ENCODE results near the gene DTD1.
A peak's percentile ranks its signal among the peaks of the same experiment; 100 is the strongest.

DTD1 gene

DNA sequence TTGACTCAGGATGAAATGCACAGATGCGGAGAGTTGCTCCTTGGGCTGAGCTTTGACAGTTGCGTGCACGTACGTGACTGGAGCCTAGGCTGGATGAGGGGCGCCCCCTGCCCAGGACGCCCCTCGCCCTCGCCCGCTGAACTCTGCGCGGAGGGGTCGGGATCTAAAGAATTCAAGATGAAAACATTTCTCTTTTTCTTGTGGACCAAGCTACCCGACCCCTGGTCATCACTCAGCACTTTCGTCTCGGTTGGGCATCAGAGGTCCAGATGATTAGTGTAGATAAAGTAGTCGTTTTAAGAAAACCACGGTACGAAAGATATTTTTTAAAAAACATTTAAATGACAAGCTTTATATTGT lies 700 bp downstream of the DTD1 start:
- ChIA-PET CTCF (interaction anchor here (0.6 to 1.8 kb wide), 9 partner anchors 12 to 1437 kb away, joined by 3 to 6 read pairs (median 3); no protein-coding TSS in a partner anchor), POLR2A (no interaction called here)
- H3K9me3 ChIP-seq (ENCODE audit: control insufficient read depth, insufficient read depth, low read depth, low read length) = no peaks in the 10 kb centered on the region
- H3K4me1 ChIP-seq (ENCODE audit: control insufficient read depth, insufficient read depth, low read length) = no peaks in the 10 kb centered on the region
- no peak overlapping the region for H3K27ac ChIP-seq (ENCODE audit: extremely low read depth, low read depth, low read length)
- no peaks in the 10 kb centered on the region for H3K36me3 ChIP-seq (ENCODE audit: control insufficient read depth in 2 of 2, insufficient read depth in 1 of 2, low read length in 2 of 2)
- peak overlapping the region; percentile 85 for H3K4me3 ChIP-seq (ENCODE audit: low read depth, low read length)
- TF ChIP-seq ZXDB (tag by site-specific recombination; IDR thresholded peaks at IDR 0.05) = peak; percentile 31
- TF ChIP-seq ZNF548 (tag by site-specific recombination; IDR thresholded peaks at IDR 0.05) = no peak
- TF ChIP-seq ZNF335 (tag by site-specific recombination; conservative IDR thresholded peaks at IDR 0.05) = 0 out of 2 replicates have a peak, but pooled peaks have one; percentile 39
- TF ChIP-seq, protein P1, sequence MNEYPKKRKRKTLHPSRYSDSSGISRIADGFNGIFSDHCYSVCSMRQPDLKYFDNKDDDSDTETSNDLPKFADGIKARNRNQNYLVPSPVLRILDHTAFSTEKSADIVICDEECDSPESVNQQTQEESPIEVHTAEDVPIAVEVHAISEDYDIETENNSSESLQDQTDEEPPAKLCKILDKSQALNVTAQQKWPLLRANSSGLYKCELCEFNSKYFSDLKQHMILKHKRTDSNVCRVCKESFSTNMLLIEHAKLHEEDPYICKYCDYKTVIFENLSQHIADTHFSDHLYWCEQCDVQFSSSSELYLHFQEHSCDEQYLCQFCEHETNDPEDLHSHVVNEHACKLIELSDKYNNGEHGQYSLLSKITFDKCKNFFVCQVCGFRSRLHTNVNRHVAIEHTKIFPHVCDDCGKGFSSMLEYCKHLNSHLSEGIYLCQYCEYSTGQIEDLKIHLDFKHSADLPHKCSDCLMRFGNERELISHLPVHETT (tag by site-specific recombination; IDR thresholded peaks at IDR 0.05) = peak; percentile 20; the same call in 1 of the 2 replicates
- TF ChIP-seq, protein P2, sequence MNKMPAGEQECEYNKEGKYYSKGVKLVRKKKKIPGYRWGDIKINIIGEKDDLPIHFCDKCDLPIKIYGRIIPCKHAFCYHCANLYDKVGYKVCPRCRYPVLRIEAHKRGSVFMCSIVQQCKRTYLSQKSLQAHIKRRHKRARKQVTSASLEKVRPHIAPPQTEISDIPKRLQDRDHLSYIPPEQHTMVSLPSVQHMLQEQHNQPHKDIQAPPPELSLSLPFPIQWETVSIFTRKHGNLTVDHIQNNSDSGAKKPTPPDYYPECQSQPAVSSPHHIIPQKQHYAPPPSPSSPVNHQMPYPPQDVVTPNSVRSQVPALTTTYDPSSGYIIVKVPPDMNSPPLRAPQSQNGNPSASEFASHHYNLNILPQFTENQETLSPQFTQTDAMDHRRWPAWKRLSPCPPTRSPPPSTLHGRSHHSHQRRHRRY (tag by site-specific recombination; IDR thresholded peaks at IDR 0.05) = no peak
- TF ChIP-seq, protein P3, sequence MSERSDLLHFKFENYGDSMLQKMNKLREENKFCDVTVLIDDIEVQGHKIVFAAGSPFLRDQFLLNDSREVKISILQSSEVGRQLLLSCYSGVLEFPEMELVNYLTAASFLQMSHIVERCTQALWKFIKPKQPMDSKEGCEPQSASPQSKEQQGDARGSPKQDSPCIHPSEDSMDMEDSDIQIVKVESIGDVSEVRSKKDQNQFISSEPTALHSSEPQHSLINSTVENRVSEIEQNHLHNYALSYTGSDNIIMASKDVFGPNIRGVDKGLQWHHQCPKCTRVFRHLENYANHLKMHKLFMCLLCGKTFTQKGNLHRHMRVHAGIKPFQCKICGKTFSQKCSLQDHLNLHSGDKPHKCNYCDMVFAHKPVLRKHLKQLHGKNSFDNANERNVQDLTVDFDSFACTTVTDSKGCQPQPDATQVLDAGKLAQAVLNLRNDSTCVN (tag by site-specific recombination; optimal IDR thresholded peaks at IDR 0.05) = peak; percentile 2
- TF ChIP-seq ZNF302 (tag by site-specific recombination; IDR thresholded peaks at IDR 0.05; ENCODE audit: low read depth) = no peak
- TF ChIP-seq, protein P4, sequence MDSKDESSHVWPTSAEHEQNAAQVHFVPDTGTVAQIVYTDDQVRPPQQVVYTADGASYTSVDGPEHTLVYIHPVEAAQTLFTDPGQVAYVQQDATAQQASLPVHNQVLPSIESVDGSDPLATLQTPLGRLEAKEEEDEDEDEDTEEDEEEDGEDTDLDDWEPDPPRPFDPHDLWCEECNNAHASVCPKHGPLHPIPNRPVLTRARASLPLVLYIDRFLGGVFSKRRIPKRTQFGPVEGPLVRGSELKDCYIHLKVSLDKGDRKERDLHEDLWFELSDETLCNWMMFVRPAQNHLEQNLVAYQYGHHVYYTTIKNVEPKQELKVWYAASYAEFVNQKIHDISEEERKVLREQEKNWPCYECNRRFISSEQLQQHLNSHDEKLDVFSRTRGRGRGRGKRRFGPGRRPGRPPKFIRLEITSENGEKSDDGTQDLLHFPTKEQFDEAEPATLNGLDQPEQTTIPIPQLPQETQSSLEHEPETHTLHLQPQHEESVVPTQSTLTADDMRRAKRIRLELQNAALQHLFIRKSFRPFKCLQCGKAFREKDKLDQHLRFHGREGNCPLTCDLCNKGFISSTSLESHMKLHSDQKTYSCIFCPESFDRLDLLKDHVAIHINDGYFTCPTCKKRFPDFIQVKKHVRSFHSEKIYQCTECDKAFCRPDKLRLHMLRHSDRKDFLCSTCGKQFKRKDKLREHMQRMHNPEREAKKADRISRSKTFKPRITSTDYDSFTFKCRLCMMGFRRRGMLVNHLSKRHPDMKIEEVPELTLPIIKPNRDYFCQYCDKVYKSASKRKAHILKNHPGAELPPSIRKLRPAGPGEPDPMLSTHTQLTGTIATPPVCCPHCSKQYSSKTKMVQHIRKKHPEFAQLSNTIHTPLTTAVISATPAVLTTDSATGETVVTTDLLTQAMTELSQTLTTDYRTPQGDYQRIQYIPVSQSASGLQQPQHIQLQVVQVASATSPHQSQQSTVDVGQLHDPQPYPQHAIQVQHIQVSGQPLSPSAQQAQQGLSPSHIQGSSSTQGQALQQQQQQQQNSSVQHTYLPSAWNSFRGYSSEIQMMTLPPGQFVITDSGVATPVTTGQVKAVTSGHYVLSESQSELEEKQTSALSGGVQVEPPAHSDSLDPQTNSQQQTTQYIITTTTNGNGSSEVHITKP (tag by site-specific recombination; IDR thresholded peaks at IDR 0.05) = 0 out of 2 replicates have a peak, but pooled peaks have one; percentile 13
- TF ChIP-seq ZNF10 (tag by site-specific recombination; IDR thresholded peaks at IDR 0.05) = no peak
- TF ChIP-seq ZNF677 (tag by site-specific recombination; IDR thresholded peaks at IDR 0.05) = no peak
- TF ChIP-seq, protein P5, sequence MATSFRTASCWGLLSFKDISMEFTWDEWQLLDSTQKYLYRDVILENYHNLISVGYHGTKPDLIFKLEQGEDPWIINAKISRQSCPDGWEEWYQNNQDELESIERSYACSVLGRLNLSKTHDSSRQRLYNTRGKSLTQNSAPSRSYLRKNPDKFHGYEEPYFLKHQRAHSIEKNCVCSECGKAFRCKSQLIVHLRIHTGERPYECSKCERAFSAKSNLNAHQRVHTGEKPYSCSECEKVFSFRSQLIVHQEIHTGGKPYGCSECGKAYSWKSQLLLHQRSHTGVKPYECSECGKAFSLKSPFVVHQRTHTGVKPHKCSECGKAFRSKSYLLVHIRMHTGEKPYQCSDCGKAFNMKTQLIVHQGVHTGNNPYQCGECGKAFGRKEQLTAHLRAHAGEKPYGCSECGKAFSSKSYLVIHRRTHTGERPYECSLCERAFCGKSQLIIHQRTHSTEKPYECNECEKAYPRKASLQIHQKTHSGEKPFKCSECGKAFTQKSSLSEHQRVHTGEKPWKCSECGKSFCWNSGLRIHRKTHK (tag by site-specific recombination; IDR thresholded peaks at IDR 0.05) = no peak
- TF ChIP-seq, protein P6, sequence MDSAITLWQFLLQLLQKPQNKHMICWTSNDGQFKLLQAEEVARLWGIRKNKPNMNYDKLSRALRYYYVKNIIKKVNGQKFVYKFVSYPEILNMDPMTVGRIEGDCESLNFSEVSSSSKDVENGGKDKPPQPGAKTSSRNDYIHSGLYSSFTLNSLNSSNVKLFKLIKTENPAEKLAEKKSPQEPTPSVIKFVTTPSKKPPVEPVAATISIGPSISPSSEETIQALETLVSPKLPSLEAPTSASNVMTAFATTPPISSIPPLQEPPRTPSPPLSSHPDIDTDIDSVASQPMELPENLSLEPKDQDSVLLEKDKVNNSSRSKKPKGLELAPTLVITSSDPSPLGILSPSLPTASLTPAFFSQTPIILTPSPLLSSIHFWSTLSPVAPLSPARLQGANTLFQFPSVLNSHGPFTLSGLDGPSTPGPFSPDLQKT (IDR thresholded peaks at IDR 0.05; ENCODE audit: borderline replicate concordance, low read depth, low read length) = no peak
- TF ChIP-seq ZNF146 (tag by site-specific recombination; IDR thresholded peaks at IDR 0.05) = no peak
- no peak for TF ChIP-seq ZNF610 (tag by site-specific recombination; IDR thresholded peaks at IDR 0.05; ENCODE audit: borderline replicate concordance)
- TF ChIP-seq ZNF529 (tag by site-specific recombination; IDR thresholded peaks at IDR 0.05; ENCODE audit: insufficient replicate concordance) = no peak
- TF ChIP-seq, protein P7, sequence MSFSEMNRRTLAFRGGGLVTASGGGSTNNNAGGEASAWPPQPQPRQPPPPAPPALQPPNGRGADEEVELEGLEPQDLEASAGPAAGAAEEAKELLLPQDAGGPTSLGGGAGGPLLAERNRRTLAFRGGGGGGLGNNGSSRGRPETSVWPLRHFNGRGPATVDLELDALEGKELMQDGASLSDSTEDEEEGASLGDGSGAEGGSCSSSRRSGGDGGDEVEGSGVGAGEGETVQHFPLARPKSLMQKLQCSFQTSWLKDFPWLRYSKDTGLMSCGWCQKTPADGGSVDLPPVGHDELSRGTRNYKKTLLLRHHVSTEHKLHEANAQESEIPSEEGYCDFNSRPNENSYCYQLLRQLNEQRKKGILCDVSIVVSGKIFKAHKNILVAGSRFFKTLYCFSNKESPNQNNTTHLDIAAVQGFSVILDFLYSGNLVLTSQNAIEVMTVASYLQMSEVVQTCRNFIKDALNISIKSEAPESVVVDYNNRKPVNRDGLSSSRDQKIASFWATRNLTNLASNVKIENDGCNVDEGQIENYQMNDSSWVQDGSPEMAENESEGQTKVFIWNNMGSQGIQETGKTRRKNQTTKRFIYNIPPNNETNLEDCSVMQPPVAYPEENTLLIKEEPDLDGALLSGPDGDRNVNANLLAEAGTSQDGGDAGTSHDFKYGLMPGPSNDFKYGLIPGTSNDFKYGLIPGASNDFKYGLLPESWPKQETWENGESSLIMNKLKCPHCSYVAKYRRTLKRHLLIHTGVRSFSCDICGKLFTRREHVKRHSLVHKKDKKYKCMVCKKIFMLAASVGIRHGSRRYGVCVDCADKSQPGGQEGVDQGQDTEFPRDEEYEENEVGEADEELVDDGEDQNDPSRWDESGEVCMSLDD (tag by site-specific recombination; IDR thresholded peaks at IDR 0.05) = 0 out of 2 replicates have a peak, but pooled peaks have one; percentile 20
- no peak for TF ChIP-seq ZNF785 (tag by site-specific recombination; IDR thresholded peaks at IDR 0.05)
- peak; percentile 64; the same call in 1 of the 2 replicates for TF ChIP-seq ZBTB8A (tag by site-specific recombination; IDR thresholded peaks at IDR 0.05)
- TF ChIP-seq, protein P8, sequence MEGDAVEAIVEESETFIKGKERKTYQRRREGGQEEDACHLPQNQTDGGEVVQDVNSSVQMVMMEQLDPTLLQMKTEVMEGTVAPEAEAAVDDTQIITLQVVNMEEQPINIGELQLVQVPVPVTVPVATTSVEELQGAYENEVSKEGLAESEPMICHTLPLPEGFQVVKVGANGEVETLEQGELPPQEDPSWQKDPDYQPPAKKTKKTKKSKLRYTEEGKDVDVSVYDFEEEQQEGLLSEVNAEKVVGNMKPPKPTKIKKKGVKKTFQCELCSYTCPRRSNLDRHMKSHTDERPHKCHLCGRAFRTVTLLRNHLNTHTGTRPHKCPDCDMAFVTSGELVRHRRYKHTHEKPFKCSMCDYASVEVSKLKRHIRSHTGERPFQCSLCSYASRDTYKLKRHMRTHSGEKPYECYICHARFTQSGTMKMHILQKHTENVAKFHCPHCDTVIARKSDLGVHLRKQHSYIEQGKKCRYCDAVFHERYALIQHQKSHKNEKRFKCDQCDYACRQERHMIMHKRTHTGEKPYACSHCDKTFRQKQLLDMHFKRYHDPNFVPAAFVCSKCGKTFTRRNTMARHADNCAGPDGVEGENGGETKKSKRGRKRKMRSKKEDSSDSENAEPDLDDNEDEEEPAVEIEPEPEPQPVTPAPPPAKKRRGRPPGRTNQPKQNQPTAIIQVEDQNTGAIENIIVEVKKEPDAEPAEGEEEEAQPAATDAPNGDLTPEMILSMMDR (tag by site-specific recombination; IDR thresholded peaks at IDR 0.05) = peak; percentile 38; the same call in 1 of the 2 replicates
- TF ChIP-seq, protein P9, sequence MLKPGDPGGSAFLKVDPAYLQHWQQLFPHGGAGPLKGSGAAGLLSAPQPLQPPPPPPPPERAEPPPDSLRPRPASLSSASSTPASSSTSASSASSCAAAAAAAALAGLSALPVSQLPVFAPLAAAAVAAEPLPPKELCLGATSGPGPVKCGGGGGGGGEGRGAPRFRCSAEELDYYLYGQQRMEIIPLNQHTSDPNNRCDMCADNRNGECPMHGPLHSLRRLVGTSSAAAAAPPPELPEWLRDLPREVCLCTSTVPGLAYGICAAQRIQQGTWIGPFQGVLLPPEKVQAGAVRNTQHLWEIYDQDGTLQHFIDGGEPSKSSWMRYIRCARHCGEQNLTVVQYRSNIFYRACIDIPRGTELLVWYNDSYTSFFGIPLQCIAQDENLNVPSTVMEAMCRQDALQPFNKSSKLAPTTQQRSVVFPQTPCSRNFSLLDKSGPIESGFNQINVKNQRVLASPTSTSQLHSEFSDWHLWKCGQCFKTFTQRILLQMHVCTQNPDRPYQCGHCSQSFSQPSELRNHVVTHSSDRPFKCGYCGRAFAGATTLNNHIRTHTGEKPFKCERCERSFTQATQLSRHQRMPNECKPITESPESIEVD (tag by site-specific recombination; IDR thresholded peaks at IDR 0.05) = no peak
- no peak for TF ChIP-seq ZNF660 (tag by site-specific recombination; IDR thresholded peaks at IDR 0.05)

Measured in HEK293 (cell line).